Stimulated activated CD8-positive, alpha-beta memory T cell treated with anti-CD3 and anti-CD28 coated beads, Interleukin-4, amount 100 ng/mL, for 1 hour (primary cell): ENCODE results near the gene CDT1.

Experiments
- DNase-seq, 2 donors: peaks; one replicate each; pipeline ENCODE4 v3.0.0-alpha.2; 2020; ENCODE audit warnings: low read depth in 2 of 2, low spot score in 1 of 2

The CDT1 gene

GRCh38 chr16:88855176-88855575 is 51.6 kb downstream of the CDT1 start:
- DNase-seq: no peak

DNA sequence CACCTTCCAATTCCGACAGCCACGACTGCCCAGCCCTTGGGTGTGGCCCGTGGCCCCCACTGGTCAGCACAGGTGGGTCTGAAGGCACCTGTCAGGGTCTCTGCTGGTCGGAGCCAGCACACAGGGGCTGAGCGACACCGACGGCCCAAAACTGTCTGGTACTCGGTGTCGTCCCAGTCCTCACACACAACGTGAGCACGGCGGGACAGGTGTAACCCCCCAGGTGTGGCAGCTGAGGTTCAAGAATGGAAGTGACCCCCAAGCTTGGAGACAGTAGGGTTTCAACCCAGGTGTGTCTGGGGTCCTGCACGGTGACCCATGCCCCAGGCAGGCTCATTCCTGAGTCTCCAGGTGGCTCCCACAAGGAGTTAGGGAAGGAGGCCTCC is 52.1 kb downstream of the CDT1 start:
- no peak for DNase-seq

GRCh38 chr16:88856122-88856827 is 52.7 kb downstream of the CDT1 start:
- no peak for DNase-seq

- DNase-seq: peak; percentile 98 to 99
Observed at GRCh38 chr16:88856828-88857727, 53.5 kb downstream of the CDT1 start, which contains the start of the genes GALNS and TRAPPC2L. TSS of gene GALNS (minus strand) at chr16:88856947. CDS start at chr16:88856877, 70 bp downstream. TSS of gene TRAPPC2L (plus strand) at chr16:88857127. CDS start at chr16:88857151, 24 bp downstream.

- DNase-seq: peak; percentile 38 to 47
Observed at GRCh38 chr16:88857728-88858339, 54.2 kb downstream of the CDT1 start.
